Endothelial cell (in vitro differentiated cells): ENCODE data around the gene TBC1D22A. TPM values are rescaled to one million over a fixed set of nuclear protein-coding genes. Genes with fewer than 3 reads are reported as not detected.

Experiments used
- DNase-seq: peaks from one replicate; pipeline ENCODE4 v3.0.0; 2021; ENCODE audit warnings: low spot score
- H3K27ac Mint-ChIP-seq: one replicate; pipeline ENCODE4 v1.8.0; 2021; ENCODE audit warnings: mixed read lengths, inconsistent platforms; ENCODE audit not compliant: unreplicated experiment
- H3K27me3 Mint-ChIP-seq: one replicate; pipeline ENCODE4 v1.8.0; 2021; ENCODE audit warnings: mild to moderate bottlenecking, moderate library complexity, mixed read lengths, inconsistent platforms; ENCODE audit not compliant: unreplicated experiment
- H3K36me3 Mint-ChIP-seq: one replicate; pipeline ENCODE4 v1.8.0; 2021; ENCODE audit warnings: mild to moderate bottlenecking, low read depth, mixed read lengths, inconsistent platforms; ENCODE audit not compliant: unreplicated experiment
- H3K4me1 Mint-ChIP-seq: one replicate; pipeline ENCODE4 v1.8.0; 2021; ENCODE audit warnings: mild to moderate bottlenecking, mixed read lengths, inconsistent platforms; ENCODE audit not compliant: unreplicated experiment
- H3K4me3 Mint-ChIP-seq: one replicate; pipeline ENCODE4 v1.8.0; 2021; ENCODE audit warnings: mild to moderate bottlenecking, mixed read lengths, inconsistent platforms; ENCODE audit not compliant: unreplicated experiment
- H3K9me3 Mint-ChIP-seq: one replicate; pipeline ENCODE4 v1.8.0; 2021; ENCODE audit warnings: mixed read lengths, inconsistent platforms; ENCODE audit not compliant: unreplicated experiment
- total RNA-seq: library from RNA; stranded (reverse); fragmentation: NEBNext Ultra II Directional; extraction: Animal tissue kit (Norgen Biotek cat#: 25700); gene quantifications from one replicate; pipeline ENCODE4 v1.2.1, GENCODE V29; 2021; ENCODE audit not compliant: unreplicated experiment
- TF ChIP-seq, protein P1 (sequence below): fragments of 200-600 bp; sonication (generic); IDR thresholded peaks from one replicate; pipeline ENCODE4 v1.5.0; 2021; ENCODE audit warnings: antibody characterized with exemption; ENCODE audit not compliant: unreplicated experiment

Gene TBC1D22A
- total RNA-seq, 1 donor from 2014 or later = 25.3 TPM

DNA sequence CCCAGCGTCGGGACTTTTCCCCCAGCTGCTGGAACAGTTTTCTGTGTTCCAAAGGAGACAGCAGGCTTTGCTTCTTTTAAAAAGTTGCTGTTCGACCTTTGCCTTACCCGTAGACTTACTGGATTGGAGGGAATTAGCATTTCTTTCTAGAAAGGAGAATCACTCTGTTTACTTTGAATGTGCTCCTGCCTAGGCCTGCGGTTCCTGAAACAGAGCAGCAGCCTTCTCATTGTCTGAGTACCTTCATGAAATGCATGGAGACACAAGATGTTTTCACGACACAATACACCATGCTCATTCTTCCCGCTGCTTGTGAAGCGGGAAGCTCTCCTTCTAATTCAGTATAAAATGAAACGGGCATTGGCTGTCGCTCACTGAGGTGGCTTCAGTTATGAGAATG lies 196.2 kb downstream of the TBC1D22A start:
- H3K36me3 Mint-ChIP-seq = peaks cover 5% of the 10 kb centered on the region
- peak overlapping the region; percentile 26 for H3K27ac Mint-ChIP-seq
- TF ChIP-seq, protein P1, sequence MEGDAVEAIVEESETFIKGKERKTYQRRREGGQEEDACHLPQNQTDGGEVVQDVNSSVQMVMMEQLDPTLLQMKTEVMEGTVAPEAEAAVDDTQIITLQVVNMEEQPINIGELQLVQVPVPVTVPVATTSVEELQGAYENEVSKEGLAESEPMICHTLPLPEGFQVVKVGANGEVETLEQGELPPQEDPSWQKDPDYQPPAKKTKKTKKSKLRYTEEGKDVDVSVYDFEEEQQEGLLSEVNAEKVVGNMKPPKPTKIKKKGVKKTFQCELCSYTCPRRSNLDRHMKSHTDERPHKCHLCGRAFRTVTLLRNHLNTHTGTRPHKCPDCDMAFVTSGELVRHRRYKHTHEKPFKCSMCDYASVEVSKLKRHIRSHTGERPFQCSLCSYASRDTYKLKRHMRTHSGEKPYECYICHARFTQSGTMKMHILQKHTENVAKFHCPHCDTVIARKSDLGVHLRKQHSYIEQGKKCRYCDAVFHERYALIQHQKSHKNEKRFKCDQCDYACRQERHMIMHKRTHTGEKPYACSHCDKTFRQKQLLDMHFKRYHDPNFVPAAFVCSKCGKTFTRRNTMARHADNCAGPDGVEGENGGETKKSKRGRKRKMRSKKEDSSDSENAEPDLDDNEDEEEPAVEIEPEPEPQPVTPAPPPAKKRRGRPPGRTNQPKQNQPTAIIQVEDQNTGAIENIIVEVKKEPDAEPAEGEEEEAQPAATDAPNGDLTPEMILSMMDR = no peak
- H3K27me3 Mint-ChIP-seq = peaks cover 5% of the 10 kb centered on the region
- peaks cover 23% of the 10 kb centered on the region for H3K4me1 Mint-ChIP-seq
- H3K9me3 Mint-ChIP-seq = no peaks in the 10 kb centered on the region
- no peak overlapping the region for H3K4me3 Mint-ChIP-seq
- no peak for DNase-seq

DNA sequence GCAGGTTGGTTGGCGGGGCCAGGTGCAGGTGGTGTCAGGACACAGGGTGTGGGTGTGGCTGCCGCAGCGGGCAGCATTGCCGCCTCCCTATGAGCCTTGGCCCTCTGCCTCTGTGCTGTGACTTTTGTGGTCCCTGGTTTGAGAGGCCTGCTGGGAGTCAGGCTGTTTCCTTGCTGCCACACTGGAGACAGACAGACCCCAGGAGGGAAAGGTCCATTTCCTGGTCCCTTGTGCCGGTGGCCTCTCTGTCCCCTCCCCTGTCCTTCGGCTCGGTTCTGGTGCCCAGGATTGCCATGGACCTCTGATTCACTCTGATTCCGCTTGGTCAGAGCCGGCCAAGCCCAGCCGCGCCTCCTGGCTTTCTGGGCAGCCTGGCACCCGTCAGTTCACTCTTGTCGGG lies 196.9 kb downstream of the TBC1D22A start:
- peaks cover 23% of the 10 kb centered on the region for H3K4me1 Mint-ChIP-seq
- H3K4me3 Mint-ChIP-seq = no peak overlapping the region
- no peak overlapping the region for H3K27ac Mint-ChIP-seq
- no peaks in the 10 kb centered on the region for H3K9me3 Mint-ChIP-seq
- H3K27me3 Mint-ChIP-seq = peaks cover 5% of the 10 kb centered on the region
- no peak for DNase-seq
- TF ChIP-seq, protein P1 = no peak
- H3K36me3 Mint-ChIP-seq = peaks cover 5% of the 10 kb centered on the region

DNA sequence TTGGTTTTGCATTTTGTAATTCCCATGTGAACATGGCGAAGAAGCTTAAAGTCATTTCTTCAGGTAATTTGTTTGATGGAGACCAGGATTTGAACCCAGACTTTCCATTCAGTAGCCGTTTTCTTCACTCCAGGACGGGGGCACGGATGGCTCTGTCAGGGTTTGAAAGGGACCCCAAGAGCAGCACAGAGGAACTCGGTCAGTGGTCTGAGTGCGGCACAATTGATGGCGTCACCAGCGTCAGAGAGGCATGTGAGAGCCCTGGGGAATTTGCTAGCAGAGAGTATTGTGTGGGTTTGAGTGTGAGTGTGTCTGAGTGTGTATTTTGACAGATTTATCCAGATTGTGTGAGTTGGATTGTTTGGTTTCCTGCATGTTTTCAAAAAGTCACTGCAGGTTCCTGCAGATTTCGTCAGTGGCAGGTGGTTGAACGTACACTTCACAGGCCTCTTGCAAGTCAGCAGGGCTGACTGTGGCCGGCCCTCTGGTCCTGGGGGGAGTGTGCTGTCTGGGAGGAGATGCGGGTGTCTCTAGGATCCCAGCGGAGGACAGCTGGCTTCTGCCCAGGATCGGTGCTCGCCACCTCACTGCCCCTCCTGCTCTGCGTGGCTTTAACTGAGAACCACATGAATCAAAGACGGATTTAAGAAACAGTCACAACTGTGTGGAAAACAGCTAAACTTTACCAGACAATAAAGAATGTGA lies 199.3 kb downstream of the TBC1D22A start:
- no peak for DNase-seq
- H3K4me3 Mint-ChIP-seq = no peak overlapping the region
- no peaks in the 10 kb centered on the region for H3K9me3 Mint-ChIP-seq
- H3K27me3 Mint-ChIP-seq = peaks cover under 1% of the 10 kb centered on the region
- TF ChIP-seq, protein P1 = no peak
- H3K4me1 Mint-ChIP-seq = peaks cover 18% of the 10 kb centered on the region
- H3K27ac Mint-ChIP-seq = no peak overlapping the region
- H3K36me3 Mint-ChIP-seq = peaks cover 7% of the 10 kb centered on the region

DNA sequence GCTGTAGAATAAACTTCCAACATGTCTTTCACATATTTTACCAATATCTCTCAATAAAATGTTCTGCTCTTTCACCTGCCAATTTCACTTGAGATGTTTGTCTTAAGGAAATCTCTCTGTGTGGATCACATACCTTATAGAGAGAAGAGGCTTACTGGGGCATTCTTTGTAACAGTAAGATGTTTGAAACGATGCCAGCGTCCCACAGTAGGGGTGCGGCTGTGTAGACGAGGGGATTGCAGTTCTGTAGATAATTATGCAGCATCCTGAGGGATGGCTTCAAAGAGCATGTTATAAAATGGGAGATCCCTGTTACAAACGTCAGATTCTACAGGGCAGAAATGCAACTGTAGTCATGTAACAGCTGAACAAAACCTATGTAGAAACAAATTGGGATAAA lies 200.0 kb downstream of the TBC1D22A start:
- Mint-ChIP-seq H3K4me3 (no peak overlapping the region), H3K4me1 (peaks cover 13% of the 10 kb centered on the region), H3K27me3 (no peaks in the 10 kb centered on the region), H3K27ac (no peak overlapping the region), H3K36me3 (peaks cover 5% of the 10 kb centered on the region), H3K9me3 (no peaks in the 10 kb centered on the region)
- TF ChIP-seq, protein P1 = no peak
- DNase-seq = no peak

DNA sequence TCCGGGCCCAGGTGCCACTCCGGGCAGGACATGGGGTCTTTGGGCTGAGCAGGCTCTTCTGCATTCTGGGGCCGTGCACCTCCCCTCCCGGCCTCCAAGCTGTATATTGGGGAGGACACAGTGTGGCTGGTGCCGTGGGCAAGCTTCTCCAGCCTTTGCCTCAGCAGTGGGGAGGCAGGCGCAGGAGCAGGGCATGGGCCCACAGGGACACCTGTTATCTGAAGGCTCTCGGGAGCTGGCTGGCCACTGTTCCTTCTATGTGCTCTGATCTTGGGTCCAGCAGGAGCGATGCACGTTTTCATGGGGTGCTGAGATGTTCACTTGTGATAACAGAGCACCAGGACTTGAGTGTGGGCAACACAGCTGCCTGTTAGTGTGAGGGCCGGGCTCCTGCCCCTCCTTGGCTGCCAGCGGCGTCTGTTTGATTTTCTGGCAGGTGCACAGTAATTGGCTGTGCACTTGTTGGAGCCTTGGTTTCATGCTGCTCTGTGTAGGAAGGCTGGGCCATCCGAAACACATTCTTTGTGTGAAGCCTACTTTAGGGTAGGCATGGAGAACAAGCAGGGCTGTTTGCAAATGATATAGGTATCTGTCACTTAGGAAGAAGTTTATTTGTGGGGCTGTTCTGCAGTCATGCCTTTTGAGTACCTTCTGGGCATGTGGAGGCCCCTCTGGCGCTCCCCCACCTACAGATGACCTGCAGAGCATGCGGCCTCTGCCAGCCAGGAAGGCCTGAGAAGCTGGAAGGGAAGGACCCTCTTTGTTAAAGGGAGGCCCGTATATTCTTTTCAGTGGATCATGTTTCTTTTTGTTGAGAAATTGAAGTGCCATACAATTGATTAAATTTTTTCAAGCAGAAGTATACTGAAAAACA lies 201.5 kb downstream of the TBC1D22A start:
- Mint-ChIP-seq H3K4me3 (no peak overlapping the region), H3K4me1 (peaks cover 11% of the 10 kb centered on the region), H3K36me3 (peaks cover 5% of the 10 kb centered on the region), H3K9me3 (no peaks in the 10 kb centered on the region), H3K27me3 (no peaks in the 10 kb centered on the region), H3K27ac (no peak overlapping the region)
- TF ChIP-seq, protein P1 = no peak
- DNase-seq = no peak
